OCI-LY7 (cell line): ENCODE measurements around the gene BCL2L13.

ENCODE experiments used
- EZH2phosphoT487 ChIP-seq: fragments of 200-600 bp; sonication (generic); IDR thresholded peaks from 2 replicates; pipeline ENCODE4 v1.6.1; 2018; ENCODE audit warnings: low read depth, borderline replicate concordance, mild to moderate bottlenecking, mixed run types, antibody characterized with exemption, low read length, moderate library complexity, mixed read lengths
- TF ChIP-seq, protein P1 (sequence below): fragments of 200-600 bp; sonication (generic); conservative IDR thresholded peaks from 2 replicates; pipeline ENCODE4 v1.5.1; 2014; ENCODE audit warnings: mild to moderate bottlenecking, antibody characterized with exemption, low read length, moderate library complexity, mixed read lengths

DNA sequence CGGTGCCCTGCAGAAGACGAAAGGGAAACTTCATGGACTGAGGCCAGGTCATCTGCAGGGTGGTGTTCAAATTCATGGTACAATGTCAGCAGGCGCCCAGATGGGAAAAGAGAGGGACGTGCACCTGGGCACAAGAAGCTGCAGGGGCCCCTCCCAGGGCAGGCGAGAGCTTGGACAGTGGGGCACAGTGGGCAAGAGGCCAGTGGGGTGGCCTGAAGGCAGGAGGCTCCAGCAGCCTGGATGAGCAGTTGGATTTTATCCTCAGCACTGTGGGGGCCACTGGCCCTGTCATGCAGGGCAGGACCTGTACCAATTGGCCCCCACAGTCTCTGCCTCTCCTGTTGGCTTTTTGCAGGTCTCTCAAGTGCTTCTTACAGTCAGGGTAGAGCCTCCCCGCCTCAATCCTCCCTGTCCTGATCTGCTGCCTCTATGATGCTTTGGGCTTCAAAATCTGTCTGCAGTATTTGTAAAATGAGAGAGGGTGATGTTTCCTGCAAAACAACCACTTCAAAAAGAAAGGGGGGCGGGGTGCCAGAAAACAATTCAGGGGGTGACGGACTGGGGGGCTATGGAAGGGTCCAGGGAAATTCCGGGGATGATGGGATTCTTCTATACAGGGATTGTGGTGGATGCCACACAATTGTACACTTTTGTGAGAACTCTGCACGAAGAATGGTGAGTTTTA lies 137.4 kb downstream of the BCL2L13 start:
- TF ChIP-seq, protein P1, sequence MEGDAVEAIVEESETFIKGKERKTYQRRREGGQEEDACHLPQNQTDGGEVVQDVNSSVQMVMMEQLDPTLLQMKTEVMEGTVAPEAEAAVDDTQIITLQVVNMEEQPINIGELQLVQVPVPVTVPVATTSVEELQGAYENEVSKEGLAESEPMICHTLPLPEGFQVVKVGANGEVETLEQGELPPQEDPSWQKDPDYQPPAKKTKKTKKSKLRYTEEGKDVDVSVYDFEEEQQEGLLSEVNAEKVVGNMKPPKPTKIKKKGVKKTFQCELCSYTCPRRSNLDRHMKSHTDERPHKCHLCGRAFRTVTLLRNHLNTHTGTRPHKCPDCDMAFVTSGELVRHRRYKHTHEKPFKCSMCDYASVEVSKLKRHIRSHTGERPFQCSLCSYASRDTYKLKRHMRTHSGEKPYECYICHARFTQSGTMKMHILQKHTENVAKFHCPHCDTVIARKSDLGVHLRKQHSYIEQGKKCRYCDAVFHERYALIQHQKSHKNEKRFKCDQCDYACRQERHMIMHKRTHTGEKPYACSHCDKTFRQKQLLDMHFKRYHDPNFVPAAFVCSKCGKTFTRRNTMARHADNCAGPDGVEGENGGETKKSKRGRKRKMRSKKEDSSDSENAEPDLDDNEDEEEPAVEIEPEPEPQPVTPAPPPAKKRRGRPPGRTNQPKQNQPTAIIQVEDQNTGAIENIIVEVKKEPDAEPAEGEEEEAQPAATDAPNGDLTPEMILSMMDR = no peak
- TF ChIP-seq EZH2phosphoT487 = no peak
